Upper lobe of left lung (tissue), 6 donors: ENCODE measurements around the gene DVL2. TPM values are rescaled to one million over a fixed set of nuclear protein-coding genes. Genes with fewer than 3 reads are reported as not detected.

Source experiments
- ATAC-seq, 2 donors: fragments of 200-7000 bp; cut with Tn5 transposase; one replicate each; pipeline ENCODE4 v1.9.1; 2022; ENCODE audit warnings: mild to moderate bottlenecking in 2 of 2, moderate library complexity in 2 of 2; ENCODE audit not compliant: low FRiP score in 2 of 2
- DNase-seq, 2 donors: peaks; one replicate each; pipeline ENCODE4 v3.0.0-alpha.2; 2019 to 2020
- H3K27ac ChIP-seq, 4 donors: fragments of 200-600 bp; sonication (generic); one replicate each; pipeline ENCODE4 v1.5.1; 2016 to 2019
- H3K27me3 ChIP-seq, 4 donors: fragments of 200-600 bp; sonication (generic); one replicate each; pipeline ENCODE4 v1.5.1; 2017 to 2019
- H3K36me3 ChIP-seq, 4 donors: fragments of 200-600 bp; sonication (generic); one replicate each; pipeline ENCODE4 v1.5.1; 2016 to 2019
- H3K4me1 ChIP-seq, 4 donors: fragments of 200-600 bp; sonication (generic); one replicate each; pipeline ENCODE4 v1.5.1; 2018 to 2019
- H3K4me3 ChIP-seq, 4 donors: fragments of 200-600 bp; sonication (generic); one replicate each; pipeline ENCODE4 v1.5.1; 2017 to 2019; ENCODE audit warnings: mild to moderate bottlenecking in 2 of 4, moderate library complexity in 1 of 4
- H3K9me3 ChIP-seq, 4 donors: fragments of 200-600 bp; sonication (generic); one replicate each; pipeline ENCODE4 v1.5.1; 2018 to 2019
- CTCF ChIP-seq, 6 experiments: fragments of 450-650 bp in 4 of 6; fragments of 200-600 bp in 2 of 6; sonication (generic) in 2 of 6; IDR thresholded peaks; one replicate each; pipeline ENCODE4 v1.5.1; 2016 to 2019; ENCODE audit warnings: antibody characterized with exemption in 6 of 6
- EP300 ChIP-seq, 4 donors: sonication (generic); formaldehyde crosslinking; IDR thresholded peaks; one replicate each; pipeline ENCODE4 v1.5.1; 2017; ENCODE audit warnings: antibody characterized with exemption in 4 of 4, control low read depth in 2 of 4
- POLR2A ChIP-seq, 4 donors: fragments of 450-650 bp; IDR thresholded peaks; one replicate each; pipeline ENCODE4 v1.5.1; 2016 to 2017; ENCODE audit warnings: antibody characterized with exemption in 4 of 4, mild to moderate bottlenecking in 2 of 4
- POLR2AphosphoS5 ChIP-seq, 2 donors: sonication (generic); formaldehyde crosslinking; IDR thresholded peaks; one replicate each; pipeline ENCODE4 v1.5.1; 2017; ENCODE audit warnings: antibody characterized with exemption in 2 of 2
- WGBS, 2 donors: methylation state at CpG; one replicate each; pipeline ENCODE4 v1.1.5; 2017 to 2018; 5-methylcytosine and 5-hydroxymethylcytosine counted together
- total RNA-seq, 6 donors: library from RNA; depleted of rRNA in 4 of 6; stranded (reverse); fragments of >200 nt in 4 of 6; gene quantifications; one replicate each; pipeline versions ENCODE4 v1.1.0 to v1.2.1, GENCODE V29; 2016 to 2021
- donor health status: DM: no; HTN: no; CAD: no; lungs with moderate emphysema.
- donor health status: DM: no; HTN: yes; CAD: no; lungs with severe emphysema.

The DVL2 gene
- total RNA-seq, 6 donors from 2014 or later: 40.4 to 70.2 (median 42.4) TPM

DNA sequence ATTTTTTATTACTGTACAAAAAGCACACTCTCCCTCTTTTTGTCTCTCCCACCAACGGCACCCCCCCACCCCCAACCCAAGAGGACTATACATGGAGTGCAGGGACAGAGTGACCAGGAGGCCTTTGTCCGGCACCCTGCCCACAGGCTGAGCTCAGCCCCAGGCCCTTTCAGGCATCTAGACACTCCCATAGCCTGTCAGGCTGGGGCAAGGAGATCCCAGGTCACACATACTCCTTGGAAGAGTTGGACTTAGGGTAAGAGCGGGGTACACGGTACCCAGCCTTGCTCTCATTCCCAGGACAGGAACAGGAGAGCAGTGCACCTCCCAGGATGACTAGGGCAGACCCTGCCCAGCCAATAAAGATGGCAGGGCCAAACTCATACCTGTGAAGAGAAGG lies 25.8 kb upstream of the DVL2 start:
- Histone ChIP-seq H3K36me3 (peaks cover 6 to 47% (median 31%) of the 10 kb centered on the region in 4 donors), H3K27ac (peak overlapping the region; percentile 82 to 89 (median 86)), H3K27me3 (peaks cover 0 to 19% (median 6%) of the 10 kb centered on the region in 4 donors), H3K4me3 (peak overlapping the region in 3 of 4 donors; percentile 55 to 73 (median 56)), H3K9me3 (no peaks in the 10 kb centered on the region), H3K4me1 (peaks cover 24 to 62% (median 40%) of the 10 kb centered on the region in 4 donors)
- DNase-seq (no peak), ATAC-seq (no peak)
- TF ChIP-seq EP300 (IDR thresholded peaks at IDR 0.05) (no peak), CTCF (IDR thresholded peaks at IDR 0.05) (no peak), POLR2AphosphoS5 (IDR thresholded peaks at IDR 0.05) (no peak), POLR2A (IDR thresholded peaks at IDR 0.05) (no peak)
- 80 to 81% methylated on average over 4 of the region's 4 CpGs for WGBS, 2 donors

- ATAC-seq (no peak), DNase-seq (no peak)
- peak overlapping the region in 2 of 4 donors; percentile 83 to 89 for H3K27ac ChIP-seq
- peak overlapping the region in 1 of 4 donors; percentile 56 for H3K4me3 ChIP-seq
- H3K4me1 ChIP-seq: peaks cover 24 to 61% (median 40%) of the 10 kb centered on the region in 4 donors
- peaks cover 0 to 19% (median 6%) of the 10 kb centered on the region in 4 donors for H3K27me3 ChIP-seq
- WGBS, 2 donors: 91 to 97% methylated on average over 6 of the region's 6 CpGs
- H3K9me3 ChIP-seq: no peaks in the 10 kb centered on the region
- peaks cover 6 to 54% (median 37%) of the 10 kb centered on the region in 4 donors for H3K36me3 ChIP-seq
- TF ChIP-seq POLR2AphosphoS5 (IDR thresholded peaks at IDR 0.05) (no peak), CTCF (IDR thresholded peaks at IDR 0.05) (no peak), EP300 (IDR thresholded peaks at IDR 0.05) (no peak), POLR2A (IDR thresholded peaks at IDR 0.05) (no peak)
Measured at GRCh38 chr17:7259555-7259889, 25.2 kb upstream of the DVL2 start.

- 64 to 72% methylated on average over 7 of the region's 7 CpGs for WGBS, 2 donors
- peak; percentile 23 to 29 for TF ChIP-seq POLR2AphosphoS5 (IDR thresholded peaks at IDR 0.05)
- no peak for TF ChIP-seq POLR2A (IDR thresholded peaks at IDR 0.05)
- Histone ChIP-seq H3K4me3 (no peak overlapping the region), H3K27me3 (peaks cover 0 to 19% (median 6%) of the 10 kb centered on the region in 4 donors), H3K36me3 (peaks cover 11 to 59% (median 40%) of the 10 kb centered on the region in 4 donors), H3K4me1 (peaks cover 24 to 56% (median 40%) of the 10 kb centered on the region in 4 donors), H3K9me3 (no peaks in the 10 kb centered on the region), H3K27ac (peak overlapping the region in 2 of 4 donors; percentile 83 to 89)
- peak in 1 of 2 donors; percentile 92 for DNase-seq
- ATAC-seq: peak; percentile 19 to 43
Measured at GRCh38 chr17:7258731-7259554, 24.6 kb upstream of the DVL2 start.

DNA sequence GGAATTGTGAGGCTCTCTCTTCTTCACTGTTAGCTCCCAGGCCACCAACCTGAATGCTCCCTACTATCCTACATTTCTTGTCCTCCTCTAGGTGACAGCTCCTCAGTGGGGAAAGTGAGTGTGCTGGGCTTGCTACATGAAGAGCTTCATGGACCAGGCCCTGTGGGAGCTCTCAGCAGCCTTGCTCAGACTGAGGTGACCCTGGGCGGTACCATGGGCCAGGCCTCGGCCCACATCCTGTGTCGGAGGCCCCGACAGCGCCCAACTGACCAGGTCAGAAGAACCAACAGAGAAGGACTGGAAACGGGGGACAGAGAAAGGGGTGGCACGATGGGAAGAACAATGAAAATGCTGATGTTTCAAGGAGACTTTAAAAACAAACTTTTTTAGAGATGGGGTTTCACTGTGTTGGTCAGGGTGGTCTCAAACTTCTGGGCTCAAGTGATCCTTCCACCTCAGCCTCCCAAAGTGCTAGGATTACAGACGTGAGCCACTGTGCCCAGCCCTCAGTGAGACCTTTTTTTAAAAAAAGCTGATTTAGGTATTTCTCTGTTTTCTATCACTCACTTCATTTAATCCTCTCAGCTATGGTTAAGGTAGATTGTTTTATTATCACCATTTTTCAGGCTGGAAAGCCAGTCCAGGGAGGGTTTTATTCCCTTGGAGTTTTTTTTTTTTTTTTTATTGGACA lies 22.6 kb upstream of the DVL2 start:
- WGBS, 2 donors: 86 to 88% methylated on average over 8 of the region's 8 CpGs
- H3K36me3 ChIP-seq: peaks cover 11 to 59% (median 40%) of the 10 kb centered on the region in 4 donors
- peak in 1 of 2 donors; percentile 65 for DNase-seq
- no peak overlapping the region for H3K27ac ChIP-seq
- H3K4me1 ChIP-seq: peaks cover 19 to 46% (median 32%) of the 10 kb centered on the region in 4 donors
- TF ChIP-seq CTCF (IDR thresholded peaks at IDR 0.05): no peak
- H3K9me3 ChIP-seq: no peaks in the 10 kb centered on the region
- no peak for ATAC-seq
- no peak overlapping the region for H3K4me3 ChIP-seq
- H3K27me3 ChIP-seq: peaks cover 0 to 8% (median 3%) of the 10 kb centered on the region in 4 donors

DNA sequence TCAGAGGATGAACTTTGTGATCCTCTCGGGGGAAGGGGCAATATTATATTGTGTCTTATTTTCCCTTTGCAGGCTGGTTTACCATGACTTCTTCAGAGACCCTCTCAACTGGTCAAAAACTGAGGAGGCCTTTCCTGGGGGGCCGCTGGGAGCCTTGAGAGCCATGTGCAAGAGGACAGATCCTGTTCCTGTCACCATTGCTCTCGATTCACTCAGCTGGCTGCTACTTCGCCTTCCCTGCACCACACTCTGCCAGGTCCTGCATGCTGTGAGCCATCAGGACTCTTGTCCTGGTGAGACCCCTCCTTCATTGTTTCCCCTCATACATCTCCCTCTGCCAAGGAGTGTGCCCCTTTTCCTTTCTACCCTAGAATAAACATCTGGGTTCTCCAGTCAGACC lies 20.2 kb upstream of the DVL2 start:
- peaks cover 11 to 55% (median 39%) of the 10 kb centered on the region in 4 donors for H3K36me3 ChIP-seq
- no peaks in the 10 kb centered on the region for H3K27me3 ChIP-seq
- H3K4me1 ChIP-seq: peaks cover 21 to 37% (median 31%) of the 10 kb centered on the region in 4 donors
- WGBS, 2 donors: 89 to 95% methylated on average over 4 of the region's 4 CpGs
- ATAC-seq (no peak), DNase-seq (no peak)
- no peak for TF ChIP-seq POLR2AphosphoS5 (IDR thresholded peaks at IDR 0.05)
- no peak overlapping the region for H3K27ac ChIP-seq
- no peaks in the 10 kb centered on the region for H3K9me3 ChIP-seq
- H3K4me3 ChIP-seq: no peak overlapping the region
